Endothelial cell of umbilical vein (primary cell): Measurements from ENCODE around the gene MED12L.

Source experiments
- EZH2 ChIP-seq: IDR thresholded peaks from 2 replicates; pipeline ENCODE4 v1.6.1; 2012; ENCODE audit warnings: borderline replicate concordance, low read depth, mild to moderate bottlenecking, moderate library complexity, low read length, inconsistent platforms; ENCODE audit not compliant: severe bottlenecking
- MYC ChIP-seq: IDR thresholded peaks from one replicate; pipeline ENCODE4 v1.6.1; 2011; ENCODE audit warnings: mild to moderate bottlenecking, low read depth, low read length
- POLR2A ChIP-seq: IDR thresholded peaks from 2 replicates; pipeline ENCODE4 v1.6.1; 2012; ENCODE audit warnings: low read depth, mild to moderate bottlenecking, control low read depth, low read length
- POLR2AphosphoS5 ChIP-seq: IDR thresholded peaks from 2 replicates; pipeline ENCODE4 v1.6.1; 2012; ENCODE audit warnings: low read depth, mild to moderate bottlenecking, control low read depth, low read length, moderate library complexity; ENCODE audit not compliant: insufficient read depth
- TF ChIP-seq, protein P1 (sequence below), 2 donors: IDR thresholded peaks; 1 replicate in 1 of 2; 2 replicates in 1 of 2; pipeline ENCODE4 v1.5.1; 2011; ENCODE audit warnings: low read length in 2 of 2, mild to moderate bottlenecking in 2 of 2, moderate library complexity in 2 of 2, control low read depth in 1 of 2, inconsistent platforms in 1 of 2, low read depth in 1 of 2; ENCODE audit not compliant: insufficient read depth in 1 of 2; ENCODE audit errors: extremely low read depth in 1 of 2
- TF ChIP-seq, protein P2 (sequence below): IDR thresholded peaks from 2 replicates; pipeline ENCODE4 v1.6.1; 2011; ENCODE audit not compliant: insufficient read depth, insufficient read length

GRCh38 chr3:151267066-151267465 lies 181.6 kb downstream of the MED12L start:
- TF ChIP-seq POLR2AphosphoS5 (no peak), POLR2A (no peak), EZH2 (no peak), MYC (no peak)
- TF ChIP-seq, protein P1, sequence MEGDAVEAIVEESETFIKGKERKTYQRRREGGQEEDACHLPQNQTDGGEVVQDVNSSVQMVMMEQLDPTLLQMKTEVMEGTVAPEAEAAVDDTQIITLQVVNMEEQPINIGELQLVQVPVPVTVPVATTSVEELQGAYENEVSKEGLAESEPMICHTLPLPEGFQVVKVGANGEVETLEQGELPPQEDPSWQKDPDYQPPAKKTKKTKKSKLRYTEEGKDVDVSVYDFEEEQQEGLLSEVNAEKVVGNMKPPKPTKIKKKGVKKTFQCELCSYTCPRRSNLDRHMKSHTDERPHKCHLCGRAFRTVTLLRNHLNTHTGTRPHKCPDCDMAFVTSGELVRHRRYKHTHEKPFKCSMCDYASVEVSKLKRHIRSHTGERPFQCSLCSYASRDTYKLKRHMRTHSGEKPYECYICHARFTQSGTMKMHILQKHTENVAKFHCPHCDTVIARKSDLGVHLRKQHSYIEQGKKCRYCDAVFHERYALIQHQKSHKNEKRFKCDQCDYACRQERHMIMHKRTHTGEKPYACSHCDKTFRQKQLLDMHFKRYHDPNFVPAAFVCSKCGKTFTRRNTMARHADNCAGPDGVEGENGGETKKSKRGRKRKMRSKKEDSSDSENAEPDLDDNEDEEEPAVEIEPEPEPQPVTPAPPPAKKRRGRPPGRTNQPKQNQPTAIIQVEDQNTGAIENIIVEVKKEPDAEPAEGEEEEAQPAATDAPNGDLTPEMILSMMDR (IDR thresholded peaks at IDR 0.05; ENCODE audit: extremely low read depth in 1 of 2, insufficient read depth in 1 of 2, low read depth in 1 of 2, low read length in 2 of 2), result no peak
- TF ChIP-seq, protein P2, sequence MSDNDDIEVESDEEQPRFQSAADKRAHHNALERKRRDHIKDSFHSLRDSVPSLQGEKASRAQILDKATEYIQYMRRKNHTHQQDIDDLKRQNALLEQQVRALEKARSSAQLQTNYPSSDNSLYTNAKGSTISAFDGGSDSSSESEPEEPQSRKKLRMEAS, result no peak
